HG02938 (cell line): ENCODE results near the gene KCNAB1.
"Not testable (repeated sequence)": the region's sequence is repeated elsewhere in the genome, so short reads cannot be mapped to it uniquely, and the experiment has no call there.

ENCODE experiments used
- ATAC-seq: cut with Tn5 transposase; IDR thresholded peaks from one replicate; pipeline ENCODE4 v1.9.1; 2021; ENCODE audit warnings: mild to moderate bottlenecking, moderate library complexity; ENCODE audit not compliant: unreplicated experiment

The KCNAB1 gene

GRCh38 chr3:156174229-156174847, 54.0 kb downstream of the KCNAB1 start:
- ATAC-seq = no peak

DNA sequence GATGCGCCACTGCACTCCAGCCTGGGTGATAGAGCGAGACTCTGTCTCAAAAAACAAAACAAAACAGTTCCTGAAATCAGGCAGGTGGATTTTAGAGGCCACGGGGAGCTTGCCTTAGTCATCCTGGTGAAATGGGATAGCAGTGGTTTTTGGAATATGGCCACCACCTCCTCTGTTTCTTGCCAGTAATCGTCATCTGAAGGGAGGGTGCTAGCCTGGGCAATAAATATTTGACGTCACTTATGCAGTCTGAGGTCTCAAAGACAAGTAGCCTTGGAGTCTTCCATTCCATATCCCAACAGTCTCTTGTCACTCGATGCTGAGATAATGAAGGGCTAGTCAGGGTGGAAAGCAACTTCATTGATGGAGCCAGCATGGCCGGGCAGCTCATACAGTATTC, 55.2 kb downstream of the KCNAB1 start:
- no peak for ATAC-seq

DNA sequence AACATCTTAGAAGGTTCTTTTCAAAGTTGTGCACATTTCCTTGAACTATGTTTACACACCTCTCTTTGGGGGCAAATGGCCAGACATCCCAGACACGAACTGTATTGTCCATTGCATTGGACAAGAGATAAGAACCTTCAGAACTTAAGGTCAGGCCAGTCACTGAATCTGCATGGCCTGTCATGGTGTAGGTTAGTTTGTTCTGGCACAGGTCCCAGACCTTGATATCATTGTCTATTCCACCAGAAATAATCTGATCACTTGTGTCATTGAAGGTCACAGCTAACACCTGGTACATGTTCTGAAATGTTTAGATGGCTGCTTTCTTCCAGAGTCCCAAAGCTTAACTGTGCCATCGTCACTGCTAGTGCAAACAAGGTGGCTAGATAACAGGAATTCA, 55.7 kb downstream of the KCNAB1 start:
- no peak for ATAC-seq

DNA sequence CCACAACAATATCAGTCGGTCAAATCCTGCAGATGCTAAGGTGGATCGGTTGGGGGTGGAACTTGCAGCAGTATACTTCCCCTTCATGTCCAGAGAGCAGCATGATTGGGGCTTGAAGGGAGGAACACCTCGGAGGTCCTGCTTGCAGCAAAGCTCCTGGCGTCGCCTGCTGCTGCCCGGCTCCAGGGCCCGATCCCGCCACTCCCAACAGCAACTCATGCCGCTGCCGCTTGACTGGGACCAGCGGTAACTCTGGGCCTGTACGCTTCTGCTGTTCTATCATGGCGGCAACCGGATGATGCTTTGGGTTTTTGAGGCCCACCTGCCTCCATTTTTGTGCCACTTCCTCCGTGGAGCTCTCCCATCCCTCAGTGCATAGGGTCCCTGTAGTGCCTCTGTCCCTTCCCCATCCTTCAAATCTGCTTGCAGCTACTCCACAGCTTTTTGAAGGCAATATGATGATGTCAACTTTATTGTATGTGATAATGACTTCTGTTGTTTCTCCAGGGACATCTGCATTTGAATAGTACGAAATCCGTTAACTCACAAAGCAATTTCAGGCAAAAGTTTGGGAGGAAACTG, 56.3 kb downstream of the KCNAB1 start:
- ATAC-seq = no peak

- no peak for ATAC-seq
Measured at GRCh38 chr3:156180077-156180476, 59.7 kb downstream of the KCNAB1 start.

DNA sequence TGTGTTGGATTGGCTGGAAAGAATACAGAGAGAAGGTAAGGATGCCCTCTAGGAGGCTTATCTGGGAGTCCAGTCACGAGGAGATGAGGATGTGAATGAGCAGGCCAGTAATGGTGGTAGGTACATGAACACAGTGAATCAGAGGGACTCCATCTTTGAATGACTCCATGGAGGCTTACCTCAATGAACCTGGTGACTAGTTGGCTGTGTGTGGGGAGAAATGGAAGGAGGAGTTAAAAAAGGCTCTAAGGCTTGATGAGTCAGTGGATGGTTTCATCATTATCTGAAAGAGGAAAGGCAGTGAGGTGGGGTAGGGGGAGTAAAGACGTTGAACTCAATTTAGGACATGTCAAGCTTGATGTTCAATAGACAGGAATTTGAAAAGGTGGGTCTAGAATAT, 61.1 kb downstream of the KCNAB1 start:
- no peak for ATAC-seq

DNA sequence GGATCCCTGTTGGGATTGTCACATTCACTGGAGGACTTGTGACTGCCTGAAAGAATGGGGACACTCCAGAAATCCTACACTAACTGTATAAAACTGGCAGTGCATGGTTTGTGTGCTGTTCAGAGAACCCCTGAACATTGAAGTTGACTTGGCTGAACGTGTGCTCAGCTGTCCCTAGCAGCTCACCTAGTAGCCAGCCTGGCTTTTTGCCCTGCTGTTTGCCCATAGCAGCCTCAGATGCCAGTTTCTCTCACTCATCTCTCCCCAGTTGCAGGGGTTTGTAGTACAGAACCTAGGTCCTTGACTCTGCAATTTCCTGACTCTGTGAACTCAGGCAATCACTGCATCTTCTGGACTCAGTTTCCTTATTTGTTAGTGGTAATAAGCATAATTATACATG, 63.0 kb downstream of the KCNAB1 start:
- ATAC-seq = no peak

- ATAC-seq = no peak
Measured at GRCh38 chr3:156184156-156184555, 63.8 kb downstream of the KCNAB1 start.

GRCh38 chr3:156187146-156187769, 66.9 kb downstream of the KCNAB1 start:
- no peak for ATAC-seq

- ATAC-seq = no peak
Measured at GRCh38 chr3:156188757-156189156, 68.4 kb downstream of the KCNAB1 start.

DNA sequence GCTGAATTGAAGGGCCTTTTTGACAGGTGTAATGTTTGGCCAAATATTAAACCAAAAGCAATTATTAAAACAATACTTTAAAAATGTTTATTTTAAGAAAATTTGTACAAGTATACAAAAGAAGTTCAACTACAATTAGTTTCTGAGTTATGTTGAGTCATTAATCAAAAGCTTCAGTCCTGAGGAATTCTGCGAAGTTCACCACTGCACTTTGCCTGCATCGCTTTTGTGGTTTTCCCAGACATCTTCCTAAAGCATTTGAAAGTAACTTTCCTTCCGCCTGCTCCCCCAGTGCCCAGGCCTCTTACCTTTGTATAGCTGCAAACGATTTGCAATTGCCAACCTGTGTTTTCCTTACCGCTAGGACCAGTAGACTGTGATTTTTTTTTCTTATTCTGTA, 69.5 kb downstream of the KCNAB1 start:
- ATAC-seq = no peak

GRCh38 chr3:156194945-156195344, 74.6 kb downstream of the KCNAB1 start:
- ATAC-seq = not testable (repeated sequence)

GRCh38 chr3:156197152-156197551, 76.8 kb downstream of the KCNAB1 start:
- not testable (repeated sequence) for ATAC-seq

DNA sequence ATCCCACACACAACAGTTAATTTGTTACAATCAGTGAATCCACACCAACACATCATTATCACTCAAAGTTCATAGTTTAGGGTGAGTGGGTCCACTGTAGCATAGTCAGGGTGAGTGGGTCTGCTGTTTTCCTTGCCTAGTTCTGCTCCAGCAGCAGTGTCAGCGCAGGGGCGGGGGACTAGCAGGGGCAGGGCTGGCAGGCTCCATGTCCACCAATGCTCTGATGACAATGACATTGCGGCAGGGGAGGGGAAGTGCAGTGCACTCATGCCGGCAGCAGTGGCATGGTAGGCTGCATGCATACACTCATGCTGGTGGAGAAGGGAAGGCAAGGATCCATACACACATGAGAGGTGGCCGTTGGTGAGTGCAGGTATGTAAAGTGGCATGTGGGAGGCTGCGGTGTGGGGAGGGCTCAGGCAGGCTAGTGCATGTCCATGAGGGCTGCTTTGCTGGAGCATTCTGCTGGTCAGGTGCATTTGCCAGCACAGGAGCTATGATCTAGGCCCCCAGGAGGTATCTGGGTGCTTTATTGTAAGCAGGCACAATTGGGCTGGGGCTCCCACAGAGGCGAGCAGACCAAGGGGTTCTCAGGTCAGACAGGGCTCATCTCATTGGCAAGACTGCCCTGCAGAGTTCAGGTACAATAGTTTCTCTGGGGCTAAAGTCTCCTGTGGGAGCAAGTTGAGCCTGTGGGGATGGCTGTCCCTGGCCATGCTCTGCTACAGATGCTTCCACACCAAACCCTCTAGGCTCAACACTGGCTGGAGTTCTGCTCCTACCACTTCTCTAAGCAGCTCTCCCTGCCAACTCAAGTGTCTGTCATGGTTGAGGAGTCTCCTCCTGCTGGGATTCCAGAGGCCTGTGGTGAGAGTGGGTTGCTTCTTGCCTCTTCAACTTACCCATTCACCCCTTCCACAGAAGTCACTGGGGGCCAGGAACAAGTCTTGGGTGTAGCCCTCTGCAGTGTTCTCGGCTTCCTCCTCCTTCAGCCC, 81.3 kb downstream of the KCNAB1 start:
- ATAC-seq = no peak

GRCh38 chr3:156206157-156206556, 85.8 kb downstream of the KCNAB1 start:
- ATAC-seq = no peak

- no peak for ATAC-seq
Measured at GRCh38 chr3:156207802-156208685, 87.7 kb downstream of the KCNAB1 start.

DNA sequence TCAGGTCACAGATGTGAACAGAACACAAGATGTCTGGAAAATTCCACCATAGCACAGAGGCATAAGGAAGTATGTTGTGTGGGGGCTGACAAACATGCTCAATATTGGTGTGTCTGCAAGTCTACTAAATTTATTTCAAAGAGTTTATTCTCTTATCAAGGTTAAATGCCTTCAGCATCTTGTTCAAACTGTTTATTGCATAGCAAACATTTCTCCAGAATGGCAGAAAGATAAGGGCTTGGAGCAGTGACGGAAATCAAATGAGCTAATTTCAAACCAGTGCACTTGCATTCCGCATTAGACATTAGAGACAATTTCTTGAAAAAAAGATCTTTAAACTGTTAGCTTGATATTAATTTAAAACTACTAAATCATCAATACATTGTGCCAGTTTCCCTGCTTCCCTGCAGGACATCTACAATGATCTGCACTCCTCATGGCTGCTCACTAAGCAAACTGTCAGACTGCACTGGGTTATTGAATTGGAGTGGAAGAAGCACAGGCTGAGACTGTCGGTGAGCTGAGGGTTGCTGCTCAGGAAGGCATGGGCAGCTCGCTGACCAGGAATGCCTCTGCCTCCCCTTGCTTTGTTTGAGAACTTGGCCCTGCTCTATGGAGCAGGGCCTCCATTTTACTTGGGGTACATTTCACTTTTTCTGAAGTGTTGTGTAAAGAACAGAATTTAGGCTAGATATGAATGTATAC, 89.4 kb downstream of the KCNAB1 start:
- no peak for ATAC-seq

DNA sequence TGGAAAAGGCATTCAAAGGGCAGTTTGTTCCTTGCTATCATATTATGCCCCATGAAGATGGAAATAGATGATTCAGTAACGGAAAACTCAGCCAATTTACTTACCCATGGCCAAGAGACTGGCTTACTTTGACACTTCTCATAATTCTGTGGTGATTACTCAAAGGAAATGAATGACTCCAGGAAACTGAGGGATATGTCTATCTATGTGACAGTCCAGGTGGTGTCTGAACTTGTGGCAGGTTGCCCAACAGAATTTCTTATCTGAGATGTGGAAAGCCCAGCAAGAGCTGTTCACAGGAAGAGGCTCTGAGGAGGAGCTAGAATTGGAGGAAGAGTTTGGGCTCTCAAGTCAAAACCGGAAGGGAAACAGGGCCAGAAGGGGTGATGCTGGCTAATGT, 91.2 kb downstream of the KCNAB1 start:
- no peak for ATAC-seq

DNA sequence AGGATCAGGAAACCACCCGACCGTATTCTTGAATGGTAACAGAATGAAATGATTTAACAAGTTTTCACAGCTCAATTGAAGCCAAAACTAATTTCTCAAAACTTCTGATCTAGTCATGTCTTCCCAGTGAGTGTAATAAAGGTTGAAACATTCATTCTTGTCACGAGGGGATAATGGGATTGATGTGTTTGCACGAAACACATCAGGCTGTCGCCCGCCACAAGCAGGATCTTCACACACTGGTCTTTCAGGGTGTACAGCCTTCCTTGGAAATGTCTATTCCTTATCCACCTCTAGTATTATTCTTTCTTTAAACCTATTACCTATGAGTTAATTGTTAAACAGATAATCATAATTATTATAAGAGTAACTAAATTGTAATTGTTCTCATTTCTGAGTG, 94.3 kb downstream of the KCNAB1 start:
- no peak for ATAC-seq

- ATAC-seq = no peak
Measured at GRCh38 chr3:156215751-156216150, 95.4 kb downstream of the KCNAB1 start.
